Activated naive CD8-positive, alpha-beta T cell treated with anti-CD3 and anti-CD28 coated beads, Interleukin-2, amount 50 U/mL, for 16 hours (primary cell): ENCODE results near the gene SELENOO.

Source experiments
- DNase-seq: peaks from one replicate; pipeline ENCODE4 v3.0.0-alpha.2; 2020; ENCODE audit warnings: low read depth, low spot score

SELENOO gene

DNA sequence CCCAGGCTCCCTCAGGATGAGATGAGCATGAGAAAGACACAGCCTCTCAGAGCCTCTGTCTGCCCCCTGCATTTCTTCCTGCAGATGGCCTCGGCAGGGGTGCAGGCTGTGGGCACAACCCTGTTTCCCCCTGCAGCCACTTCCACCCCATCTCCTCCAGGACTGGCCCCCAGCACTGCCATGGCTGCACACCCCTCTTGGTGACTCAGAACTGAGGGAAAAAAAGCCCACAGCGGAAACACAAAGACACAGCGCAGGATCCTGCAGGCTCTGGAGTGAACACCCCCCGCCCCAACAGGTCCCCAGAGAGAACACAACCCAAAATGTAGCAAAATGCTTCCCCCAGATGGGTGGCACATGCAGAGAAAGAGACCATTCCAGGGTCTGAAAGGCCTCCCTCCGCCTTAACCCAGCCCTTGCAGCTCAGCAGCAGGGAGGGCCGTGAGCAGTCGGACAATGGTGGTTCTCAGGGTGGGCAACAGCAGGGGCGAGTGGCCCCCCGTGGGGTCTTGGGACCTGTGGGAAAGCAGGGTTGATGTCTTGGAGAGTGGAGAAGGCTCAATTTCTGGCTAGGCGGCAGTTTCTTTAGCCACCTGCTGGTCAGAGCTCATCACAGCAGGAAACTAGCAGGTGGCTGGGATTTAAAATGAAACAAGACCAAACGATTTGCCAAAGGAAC is 36.1 kb downstream of the SELENOO start:
- no peak for DNase-seq

DNA sequence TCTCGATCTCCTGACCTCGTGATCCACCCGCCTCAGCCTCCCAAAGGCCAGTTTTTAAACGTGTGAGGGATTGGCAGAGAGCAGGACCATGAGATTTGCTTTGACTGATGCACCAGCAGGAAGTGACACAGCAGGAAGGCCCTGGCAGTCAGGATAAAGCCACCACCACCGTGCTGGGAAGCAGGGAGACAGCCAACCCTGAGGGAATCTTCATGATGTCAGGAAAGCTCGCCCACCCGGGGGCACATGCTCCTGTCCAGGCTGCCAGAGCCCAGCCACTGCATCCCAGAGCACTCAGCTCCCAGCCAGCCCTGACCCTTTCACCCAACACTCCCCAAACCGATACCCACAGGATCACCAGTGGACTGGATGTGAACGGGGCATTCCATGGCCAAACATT is 37.9 kb downstream of the SELENOO start:
- no peak for DNase-seq

DNA sequence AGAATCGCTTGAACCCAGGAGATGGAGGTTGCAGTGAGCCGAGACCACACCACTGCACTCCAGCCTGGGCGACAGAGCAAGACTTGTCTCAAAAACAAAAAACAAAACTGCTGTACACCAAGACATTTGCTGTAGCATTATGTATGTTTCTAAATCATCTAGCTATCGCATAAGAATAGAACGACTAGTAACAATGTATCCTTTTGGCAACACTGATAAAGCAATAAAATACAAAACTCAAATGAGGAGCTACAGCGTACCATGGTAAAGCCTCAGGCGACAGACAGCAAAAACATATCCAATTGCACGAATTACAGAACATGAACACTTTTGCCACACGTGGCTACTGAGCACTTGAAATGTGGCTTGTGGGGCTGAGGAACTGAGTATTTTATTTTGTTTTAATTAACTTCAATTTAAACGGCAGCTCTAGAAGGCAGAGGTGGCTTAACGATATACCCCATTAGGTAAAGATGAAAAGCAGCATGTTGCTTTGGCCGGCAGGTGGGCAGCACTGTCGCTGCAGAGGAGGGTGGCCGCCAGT is 41.7 kb downstream of the SELENOO start:
- DNase-seq, result no peak

DNA sequence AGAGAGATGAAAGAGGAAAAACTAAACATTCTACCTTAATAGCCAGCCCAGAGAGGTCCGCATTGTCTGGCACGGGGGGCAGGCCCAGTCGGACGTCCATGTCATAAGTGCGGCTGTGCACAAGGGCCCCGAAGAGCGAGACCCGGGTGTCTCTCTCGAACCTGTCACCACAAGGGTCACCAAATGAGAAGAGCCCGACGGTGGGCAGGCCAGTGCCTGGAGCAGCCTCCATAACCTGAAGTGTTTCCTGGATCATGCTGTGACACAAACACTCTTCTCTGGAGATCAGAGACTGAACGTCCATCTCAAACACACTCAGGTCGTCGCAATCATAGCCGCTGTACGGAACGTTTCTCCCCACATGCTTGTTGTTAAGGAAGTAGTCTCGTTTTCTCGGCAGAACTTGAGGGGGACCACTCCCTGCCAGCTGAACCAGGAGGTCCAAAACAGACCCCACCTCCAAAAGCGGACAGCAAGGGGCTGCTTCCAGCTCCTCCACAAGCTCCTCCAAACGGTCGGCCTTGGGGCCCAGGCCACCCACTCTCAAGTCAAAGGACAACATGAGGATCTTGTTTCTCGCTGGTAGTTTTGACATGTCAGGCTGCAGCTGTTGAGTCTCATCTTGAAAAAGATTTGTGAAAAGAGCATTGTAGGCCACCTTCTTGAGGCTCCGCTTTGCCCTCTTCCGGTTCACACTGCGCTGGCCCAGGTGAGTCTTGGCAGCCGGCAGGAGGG is 43.0 kb downstream of the SELENOO start:
- DNase-seq, result no peak

DNA sequence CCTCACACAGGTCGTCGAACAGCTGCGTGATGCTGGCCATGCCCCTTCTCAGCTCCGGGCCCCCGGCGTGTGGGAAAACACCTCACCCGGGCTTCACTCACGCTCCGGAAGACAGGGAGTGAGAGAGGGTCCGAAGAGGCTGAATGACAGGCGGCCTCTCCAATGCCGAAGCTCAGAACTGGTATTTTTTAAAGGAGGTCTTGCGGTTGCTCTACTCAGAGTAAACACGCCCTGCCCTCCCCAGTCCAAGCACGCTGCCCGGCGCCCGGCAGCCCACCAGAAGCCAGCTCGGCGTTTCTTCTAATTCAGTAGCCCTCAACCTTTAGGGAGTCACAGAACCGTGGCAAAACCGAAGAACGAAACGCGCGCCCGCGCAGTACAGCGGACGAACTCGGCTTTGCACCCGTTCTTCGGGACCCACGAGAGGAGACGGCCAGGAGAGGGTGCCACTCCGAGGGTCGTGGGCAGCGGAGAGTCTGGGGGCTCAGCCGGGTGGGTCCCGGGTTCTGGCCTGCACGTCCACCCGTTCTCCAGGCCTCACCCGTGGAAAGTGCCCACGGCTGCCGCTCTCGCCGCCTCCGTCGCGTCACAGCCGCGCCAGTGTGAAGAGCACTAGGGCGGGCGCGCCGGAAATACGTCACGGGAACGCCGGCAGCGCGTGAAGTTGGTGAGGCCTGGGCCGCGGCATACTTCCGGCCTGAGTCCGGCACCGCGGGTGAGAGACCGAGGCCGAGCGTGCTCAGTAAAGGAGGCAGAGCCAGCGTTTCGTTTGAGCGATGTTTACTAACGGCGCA is 43.8 kb downstream of the SELENOO start, which contains the start of gene TUBGCP6:
TSS of gene TUBGCP6 (minus strand) at position 604 of the 794 bp plus-strand sequence. CDS start at position 40, 564 bp downstream.
- DNase-seq, result peak; percentile 81

DNA sequence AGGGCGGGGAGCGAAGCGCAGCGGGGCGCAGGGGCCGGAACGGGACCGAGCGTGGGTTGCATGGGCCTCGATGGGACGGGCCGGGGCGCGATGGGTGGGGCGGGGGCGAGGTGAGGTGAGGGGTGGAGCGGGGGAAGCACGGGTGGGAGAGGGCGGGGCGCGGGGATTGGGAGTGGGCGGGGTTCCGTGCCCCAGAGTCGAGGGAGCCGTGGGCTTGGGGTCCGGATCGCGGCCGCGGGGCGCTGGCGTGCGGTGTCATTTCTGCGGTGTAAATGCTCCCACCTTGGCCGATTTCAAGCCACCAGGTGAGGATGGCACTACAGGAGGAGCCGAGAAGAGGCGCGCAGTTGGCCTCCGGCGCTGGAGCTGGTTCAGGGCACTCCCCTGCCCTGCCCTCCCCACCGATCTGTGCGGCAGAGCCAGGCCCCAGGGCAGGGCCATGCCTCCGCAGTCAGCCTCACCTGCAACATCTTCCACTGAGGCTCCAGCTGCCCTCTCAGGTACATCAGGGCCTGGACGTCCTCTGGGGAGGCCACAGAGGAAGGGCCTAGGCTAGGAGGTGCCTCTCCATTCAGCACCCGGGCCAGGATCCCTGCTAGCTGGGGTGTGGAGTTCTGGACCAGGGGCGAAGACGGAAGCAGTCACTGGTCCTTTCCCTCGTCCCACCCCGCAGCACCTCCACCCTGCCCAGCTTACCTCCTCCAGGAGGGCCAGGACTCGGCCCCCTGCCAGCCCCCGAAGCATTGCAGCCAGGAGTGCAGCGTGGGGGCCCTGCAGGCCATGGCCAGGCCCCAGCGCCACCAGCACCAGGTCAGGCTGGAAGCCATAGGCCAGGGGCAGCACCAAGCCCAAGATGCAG is 44.6 kb downstream of the SELENOO start:
- DNase-seq, result peak; percentile 33

DNA sequence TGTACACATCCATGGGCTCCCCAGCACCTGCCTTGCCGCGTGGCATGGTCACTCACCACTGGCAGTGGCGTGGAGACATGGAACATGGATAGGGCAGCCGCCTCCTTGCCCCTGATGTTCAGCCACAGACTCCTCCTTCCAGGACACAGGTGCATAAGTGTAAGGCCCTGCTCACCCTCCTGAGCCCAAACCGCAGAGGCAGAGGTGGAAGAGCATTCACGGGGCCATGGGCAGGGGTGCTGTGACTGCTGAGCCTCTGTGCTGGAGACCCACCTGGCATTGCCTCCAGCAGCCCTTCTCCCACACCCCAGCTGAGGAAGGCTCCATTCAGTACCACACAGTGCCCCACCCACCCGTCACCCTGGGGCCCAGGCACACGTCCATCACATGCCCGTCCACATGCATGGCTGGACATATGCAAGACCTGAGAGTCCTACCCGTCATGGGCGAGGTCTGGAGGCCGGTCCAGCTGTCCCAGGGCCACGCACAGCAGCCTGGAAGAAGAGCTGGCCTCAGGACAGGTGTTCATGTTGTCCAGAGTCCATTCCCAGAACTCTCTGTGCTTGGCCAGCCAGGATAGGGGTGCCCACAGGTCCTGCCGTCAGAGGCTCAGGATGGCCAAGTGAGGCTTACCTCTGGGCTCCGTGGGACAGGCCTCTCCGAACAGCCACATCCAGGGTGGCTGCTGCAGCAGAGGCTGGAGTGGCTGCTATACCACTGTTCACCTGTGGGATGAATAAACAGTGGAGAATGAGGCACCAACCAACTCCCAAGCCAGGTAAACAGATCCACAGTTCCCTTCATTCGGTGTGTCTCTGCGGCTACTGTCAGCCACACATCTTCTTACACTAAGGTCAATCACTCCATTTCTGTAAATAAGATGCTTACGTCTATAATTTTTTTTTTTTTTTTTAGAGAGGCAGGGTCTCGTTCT is 45.7 kb downstream of the SELENOO start:
- DNase-seq, result no peak

DNA sequence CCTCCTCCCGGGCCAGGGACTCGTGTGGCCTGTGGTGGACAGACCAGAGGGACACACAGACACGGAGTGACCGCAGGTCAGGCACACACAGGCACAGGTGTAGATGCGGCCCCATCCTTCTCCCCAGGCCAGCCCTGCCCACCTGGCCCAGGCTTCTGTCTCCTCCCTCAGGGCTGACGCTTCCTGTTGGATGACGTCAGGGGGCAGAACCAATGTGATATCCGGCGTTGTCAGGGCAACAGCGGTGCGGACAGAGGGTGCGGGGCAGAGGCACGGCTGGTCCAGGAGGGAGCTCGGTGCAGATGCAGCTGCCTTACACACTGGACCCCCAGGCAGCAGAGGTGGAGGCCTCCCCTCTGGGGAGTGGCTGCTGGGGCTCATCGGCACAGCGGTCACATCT is 46.9 kb downstream of the SELENOO start:
- DNase-seq, result no peak

DNA sequence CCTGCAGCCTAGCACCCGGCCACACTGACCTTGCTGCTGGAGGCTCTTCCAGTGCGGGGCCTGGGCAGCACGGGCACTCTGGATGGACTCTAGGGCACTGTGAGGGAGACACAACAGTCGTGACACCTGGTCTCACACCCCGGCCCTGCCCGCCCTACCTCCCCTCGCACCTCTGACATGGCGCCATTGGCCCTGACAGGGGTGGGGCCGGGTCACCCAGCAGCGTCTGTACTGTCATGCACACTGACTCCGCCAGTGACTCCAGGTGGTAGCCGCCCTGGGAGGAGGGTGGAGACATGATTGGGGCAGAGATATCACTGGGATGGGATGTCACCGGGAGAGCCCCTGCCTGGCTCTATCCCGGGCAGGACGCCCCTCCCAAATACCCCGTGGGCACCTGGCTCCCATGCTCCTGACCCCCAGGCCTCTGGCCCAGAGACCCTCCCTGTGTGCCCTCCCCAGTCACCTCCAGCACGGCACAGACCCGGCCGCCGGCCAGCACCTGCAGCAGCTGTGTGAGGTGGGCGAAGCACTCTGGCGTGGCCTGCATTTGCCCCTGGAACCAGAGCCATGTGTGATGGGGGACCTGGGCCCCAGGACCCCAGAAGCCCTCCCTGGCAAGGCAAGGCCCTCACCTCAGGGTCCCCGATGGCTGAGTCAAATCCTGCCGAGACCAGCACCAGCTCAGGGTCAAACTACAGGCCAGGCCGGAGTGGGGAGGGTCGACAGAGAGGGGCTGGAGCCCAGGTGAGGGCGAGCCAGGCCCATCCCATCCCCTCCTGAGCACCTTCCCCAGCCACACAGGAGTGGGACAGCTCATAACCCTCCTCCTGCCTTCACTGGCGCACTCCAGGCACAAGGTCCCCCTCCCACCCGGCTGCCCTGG is 47.6 kb downstream of the SELENOO start:
- no peak for DNase-seq

DNA sequence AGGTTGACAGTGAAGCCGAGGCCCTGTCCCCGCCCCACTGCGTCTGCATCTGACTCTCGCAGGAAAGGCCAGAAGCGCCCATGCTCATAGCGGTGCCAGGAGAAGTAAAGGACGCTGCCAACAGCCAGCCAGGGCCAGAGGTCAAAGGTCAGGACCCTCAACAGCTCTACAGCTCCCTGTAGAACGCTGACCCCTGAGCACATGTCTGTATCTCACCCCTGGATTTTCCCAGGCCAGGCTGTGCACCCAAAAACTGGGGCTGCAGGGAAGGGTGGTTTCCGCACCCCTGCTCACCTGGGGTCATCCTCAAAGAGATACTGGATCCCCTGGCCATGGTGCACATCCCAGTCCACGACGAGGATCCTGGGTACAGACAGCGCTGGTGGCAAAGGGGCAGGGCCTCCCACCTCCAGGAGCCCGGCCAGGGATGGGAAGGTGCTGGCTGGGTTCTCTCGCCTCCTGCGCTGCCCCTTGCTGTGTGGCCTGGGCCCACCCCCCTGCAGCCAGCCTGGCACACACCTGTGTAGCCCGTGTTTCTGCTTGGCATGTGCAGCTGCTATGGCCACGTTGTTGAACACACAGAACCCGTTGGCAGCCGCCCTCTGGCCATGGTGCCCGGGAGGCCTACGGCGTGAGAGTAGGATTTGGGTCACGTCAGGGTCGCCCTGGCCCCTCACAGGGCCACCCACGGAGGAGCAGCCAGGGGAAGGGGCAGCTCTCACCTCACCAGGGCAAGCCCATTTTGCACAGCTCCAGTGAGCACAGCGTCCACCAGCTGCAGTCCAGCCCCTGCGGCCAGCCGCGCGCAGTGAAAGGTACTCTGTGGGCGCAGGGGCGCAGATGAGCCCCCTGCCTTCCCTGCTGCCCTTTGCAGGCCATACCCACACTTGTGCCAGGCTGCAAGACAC is 48.8 kb downstream of the SELENOO start:
- no peak for DNase-seq

DNA sequence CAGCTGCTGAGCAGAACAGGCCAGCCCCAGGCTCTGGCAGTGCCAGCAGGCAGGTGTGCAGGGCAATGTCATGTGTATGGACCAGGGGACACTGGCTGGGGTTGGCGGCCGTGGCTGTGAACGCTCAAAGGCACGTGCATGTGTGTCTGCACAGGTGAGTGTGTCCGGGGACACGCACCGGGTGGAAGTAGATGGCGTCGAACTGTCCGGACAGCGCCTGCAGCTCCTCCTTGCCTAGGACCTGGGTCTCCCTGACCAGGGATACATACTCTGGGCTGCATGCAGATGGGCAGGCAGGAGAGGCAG is 49.4 kb downstream of the SELENOO start:
- DNase-seq, result no peak

DNA sequence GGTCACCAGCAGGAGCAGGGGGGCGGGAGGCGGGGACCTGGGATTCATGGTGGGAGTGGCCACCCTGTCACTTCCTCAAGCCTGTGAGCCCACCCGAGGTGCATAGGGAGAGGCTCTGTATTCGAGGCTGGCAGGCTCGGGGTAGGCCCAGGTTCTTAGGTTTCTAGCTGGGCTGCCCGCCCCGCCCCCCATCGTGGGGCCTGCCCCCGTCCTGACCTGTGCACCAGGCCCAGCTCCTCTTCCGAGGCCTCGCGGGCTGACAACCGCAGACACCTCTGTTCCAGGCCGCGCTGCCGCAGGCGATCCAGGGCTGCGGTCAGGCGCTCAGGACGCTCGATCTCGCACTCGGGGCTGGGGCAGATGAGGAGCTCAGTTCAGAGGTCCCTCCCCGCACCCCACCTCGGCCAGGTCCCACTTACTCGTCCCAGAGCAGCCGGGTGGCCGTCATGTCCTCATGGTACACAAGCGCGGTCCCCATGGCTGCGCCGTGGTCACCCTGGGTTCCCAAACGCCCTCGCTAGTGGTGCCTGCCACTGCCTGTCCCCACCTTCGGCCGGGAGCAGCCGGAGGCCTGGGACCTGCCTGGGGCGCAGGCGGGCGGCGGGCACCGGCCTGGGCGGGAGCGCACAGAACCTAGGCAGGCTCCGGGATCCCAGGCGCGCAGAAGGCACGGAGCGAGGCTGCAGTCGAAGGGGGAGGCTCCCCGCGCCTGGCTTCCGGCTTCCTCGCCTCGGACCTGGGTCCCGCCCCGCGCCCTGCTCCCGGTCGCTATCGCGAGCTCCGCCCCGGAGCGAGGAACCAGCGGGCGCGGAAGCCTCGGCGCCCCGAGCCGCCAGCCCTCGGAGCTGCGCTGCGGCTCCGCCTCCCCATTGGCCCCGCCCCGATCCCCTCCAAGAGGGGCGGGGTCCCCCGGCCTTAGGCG is 50.0 kb downstream of the SELENOO start, which contains the start of gene HDAC10:
TSS of gene HDAC10 (minus strand) at position 711 of the 922 bp plus-strand sequence. CDS start at position 478, 233 bp downstream.
- peak; percentile 64 for DNase-seq

DNA sequence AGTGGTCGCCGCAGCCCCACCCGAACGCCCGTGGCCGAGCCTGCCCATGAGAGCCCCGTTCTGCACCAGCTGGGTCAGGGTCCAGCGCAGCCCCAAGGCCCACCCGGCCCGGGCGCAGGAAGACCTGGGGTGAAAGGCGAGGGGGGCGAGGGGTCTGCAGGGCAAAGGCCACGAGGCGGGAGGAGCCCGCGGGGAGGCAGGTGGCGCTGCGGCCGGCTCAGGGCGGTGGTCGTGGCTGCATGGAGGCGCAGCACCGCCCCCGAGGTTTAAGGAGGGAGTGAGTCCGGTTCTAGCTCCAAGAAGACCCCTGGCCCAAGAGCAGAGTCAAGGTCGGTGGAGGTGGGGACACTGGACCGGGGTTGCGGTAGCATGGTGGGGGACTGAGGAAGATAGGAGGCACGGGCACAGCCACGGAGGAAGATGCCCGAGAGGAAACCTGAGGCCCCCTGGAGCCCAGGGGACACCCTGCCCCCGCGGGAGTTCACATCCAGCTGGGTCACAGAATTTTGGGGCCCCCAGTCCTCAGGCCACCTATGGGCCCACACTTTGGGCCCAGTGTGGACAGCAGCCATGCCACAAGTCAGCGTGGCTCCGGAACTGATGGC is 50.8 kb downstream of the SELENOO start:
- DNase-seq, result no peak

DNA sequence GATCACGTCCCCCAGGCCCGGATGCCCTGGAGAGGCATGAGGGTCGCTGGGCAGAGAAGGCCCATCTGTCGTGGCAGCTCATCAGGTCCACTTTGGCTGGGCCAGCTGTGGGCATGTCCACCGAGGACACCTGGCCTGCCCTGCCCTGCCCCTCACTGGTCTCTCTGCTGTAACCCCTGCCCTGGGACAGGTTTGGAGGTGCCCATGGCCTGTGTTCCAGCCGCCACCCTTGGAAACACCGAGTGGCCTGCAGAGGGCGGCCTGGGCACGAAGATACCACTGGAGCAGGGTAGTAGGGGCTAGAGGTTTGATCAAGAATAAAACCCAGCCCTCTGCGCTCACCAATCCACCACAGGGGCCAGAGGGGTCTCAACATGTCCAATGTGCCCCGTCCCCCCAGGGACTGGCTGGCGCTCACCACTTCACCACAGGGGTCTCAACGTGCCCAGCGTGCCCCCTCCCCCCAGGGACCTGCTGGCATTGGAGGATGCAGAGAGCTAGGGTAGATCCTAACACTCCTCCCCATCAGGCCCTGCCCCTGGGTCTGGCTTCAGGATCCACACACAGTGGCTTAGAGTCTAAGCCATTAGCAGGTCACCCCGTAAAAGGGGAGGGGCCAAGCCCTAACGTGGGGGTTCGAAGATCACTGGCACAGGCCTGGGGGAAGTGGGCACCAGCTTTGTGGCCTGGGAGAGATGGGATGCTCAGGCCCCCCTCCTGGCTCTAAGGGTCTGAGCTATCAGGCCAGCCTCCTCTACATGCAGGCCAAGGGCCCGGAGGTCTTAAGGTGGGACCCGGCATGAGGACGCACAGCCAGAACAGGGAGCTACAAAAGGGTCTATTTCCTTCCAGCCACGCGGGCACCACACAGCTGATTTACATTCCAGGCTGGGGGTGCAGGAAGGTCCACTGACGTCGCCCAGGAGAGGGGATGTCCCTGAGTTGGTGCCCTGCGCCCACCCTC is 51.6 kb downstream of the SELENOO start:
- peak; percentile 44 for DNase-seq
